Measurements from ENCODE around the gene RNU6-9.
"Not testable (repeated sequence)": the region's sequence is repeated elsewhere in the genome, so short reads cannot be mapped to it uniquely, and the experiment has no call there.

Gene RNU6-9

DNA sequence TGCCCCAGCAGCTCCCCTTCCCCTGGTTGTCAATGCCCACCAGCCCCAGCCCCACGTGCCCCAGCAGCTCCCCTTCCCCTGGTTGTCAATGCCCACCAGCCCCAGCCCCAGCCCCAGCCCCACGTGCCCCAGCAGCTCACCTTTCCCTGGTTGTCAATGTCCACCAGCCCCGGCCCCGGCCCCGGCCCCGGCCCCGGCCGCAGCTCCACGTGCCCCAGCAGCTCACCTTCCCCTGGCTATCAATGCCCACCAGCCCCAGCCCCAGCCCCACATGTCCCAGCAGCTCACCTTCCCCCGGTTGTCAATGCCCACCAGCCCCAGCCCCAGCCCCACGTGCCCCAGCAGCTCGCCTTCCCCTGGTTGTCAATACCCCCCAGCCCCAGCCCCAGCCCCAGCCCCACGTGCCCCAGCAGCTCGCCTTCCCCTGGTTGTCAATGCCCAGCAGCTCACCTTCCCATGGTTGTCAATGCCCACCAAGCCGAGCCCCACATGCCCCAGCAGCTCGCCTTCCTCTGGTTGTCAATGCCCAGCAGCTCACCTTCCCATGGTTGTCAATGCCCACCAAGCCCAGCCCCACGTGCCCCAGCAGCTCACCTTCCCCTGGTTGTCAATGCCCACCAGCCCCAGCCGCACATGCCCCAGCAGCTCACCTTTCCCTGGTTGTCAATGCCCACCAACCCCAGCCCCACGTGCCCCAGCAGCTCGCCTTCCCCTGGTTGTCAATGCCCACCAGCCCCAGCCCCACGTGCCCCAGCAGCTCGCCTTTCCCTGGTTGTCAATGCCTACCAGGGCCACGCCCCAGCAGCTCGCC is 14.3 kb upstream of the RNU6-9 start:
- DNase-seq: not testable (repeated sequence)

DNA sequence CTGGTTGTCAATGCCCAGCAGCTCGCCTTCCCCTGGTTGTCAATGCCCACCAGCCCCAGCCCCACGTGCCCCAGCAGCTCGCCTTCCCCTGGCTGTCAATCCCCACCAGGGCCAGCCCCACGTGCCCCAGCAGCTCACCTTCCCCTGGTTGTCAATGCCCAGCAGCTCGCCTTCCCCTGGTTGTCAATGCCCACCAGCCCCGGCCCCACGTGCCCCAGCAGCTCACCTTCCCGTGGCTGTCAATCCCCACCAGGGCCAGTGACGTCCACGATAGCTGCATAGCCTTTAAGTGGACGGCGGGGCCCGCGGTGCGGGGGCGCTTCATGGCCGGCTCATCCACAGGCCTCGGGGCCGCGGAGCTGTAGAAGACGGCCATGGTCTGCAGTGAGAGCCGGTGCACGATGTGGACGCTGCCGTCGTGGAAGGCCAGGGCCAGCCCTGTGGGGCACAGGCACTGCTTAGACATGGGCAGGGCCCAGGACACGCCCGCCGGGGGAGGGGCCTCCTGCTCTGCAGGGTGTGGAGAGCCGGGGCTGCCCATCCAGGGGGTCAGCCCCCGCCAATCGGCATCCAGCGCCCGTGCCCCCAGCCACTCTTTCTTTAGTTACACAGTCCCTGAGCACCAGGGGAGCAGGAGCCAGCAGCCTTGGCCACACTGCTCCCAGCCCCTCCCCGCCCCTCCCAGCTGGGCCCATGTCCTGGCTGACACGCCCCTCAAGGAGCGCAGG is 13.4 kb upstream of the RNU6-9 start:
- DNase-seq: no peak

- no peak for DNase-seq
These were observed 11.8 kb upstream of the RNU6-9 start for GRCh38 chr19:881385-882071.

- no peak for DNase-seq
These were observed 10.3 kb upstream of the RNU6-9 start for GRCh38 chr19:882871-883497.

GRCh38 chr19:883661-884211 is 9.5 kb upstream of the RNU6-9 start:
- DNase-seq: no peak

DNA sequence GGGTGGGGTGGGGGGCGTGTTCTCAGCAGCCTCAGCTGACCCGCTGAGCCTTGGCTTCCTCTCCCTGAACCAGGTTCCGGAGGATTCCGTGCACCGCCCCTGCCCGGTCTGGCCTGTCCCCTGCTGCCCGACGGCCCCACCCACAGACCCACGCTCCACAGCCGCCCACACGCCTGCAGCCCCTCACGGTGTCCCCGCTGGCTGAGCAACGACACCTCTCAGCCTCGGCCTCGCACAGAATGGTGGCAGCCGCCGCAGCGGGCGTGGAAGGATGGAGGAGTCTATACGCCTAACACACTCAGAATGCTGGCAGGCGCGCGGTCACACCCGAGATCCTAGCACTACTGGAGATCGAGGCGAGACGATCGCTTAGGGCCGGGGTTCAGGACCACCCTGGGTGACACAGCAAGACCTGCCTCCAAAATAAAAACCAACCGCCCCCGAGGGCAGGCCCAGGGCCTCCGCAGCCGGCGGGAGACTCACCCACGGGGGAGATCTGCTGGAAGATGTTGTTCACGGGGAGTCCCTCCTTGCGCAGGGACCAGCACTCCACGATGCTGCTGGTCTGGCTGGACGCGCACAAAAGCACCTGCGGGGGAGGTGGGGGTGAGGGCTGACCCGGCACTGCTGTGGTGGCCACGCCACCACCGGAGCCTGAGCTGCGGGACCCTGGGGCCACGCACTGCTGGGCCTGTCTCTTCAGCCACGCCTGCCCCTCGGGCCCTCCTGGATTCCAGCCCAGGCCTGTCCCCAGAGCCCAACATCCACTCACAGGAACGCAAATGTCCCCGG is 8.7 kb upstream of the RNU6-9 start:
- DNase-seq: no peak

DNA sequence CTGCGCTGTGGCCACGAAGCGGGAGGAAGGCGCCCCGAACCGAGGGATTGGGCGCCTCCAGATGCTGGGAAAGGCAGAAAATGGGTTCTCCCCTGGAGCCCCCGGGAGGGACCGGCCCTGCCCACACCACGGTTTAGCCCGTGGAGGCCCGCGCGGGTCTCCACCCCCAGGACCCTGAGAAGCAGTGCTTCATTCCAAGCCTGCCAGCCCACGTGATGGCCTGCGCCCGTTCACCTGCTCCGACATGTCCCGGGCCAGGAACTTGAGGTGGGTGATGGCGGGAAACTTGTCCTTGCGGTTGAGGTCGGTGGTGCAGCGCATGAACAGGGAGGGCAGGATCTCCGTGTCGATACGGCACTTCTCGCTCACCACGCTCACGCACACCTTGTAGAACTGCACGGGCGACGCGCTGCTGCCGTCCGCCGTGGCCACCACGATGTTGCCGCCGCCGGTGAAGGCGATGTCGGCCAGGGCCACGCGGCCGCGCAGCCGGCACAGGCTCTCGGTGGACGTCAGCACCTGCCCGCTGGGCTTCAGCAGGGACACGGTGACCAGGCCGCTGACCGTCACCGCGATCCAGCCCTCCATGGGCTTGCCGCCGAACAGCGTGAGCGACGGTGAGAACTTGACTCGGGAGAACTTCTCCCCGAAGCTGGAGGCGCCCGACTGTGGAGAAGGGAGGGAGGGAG is 7.6 kb upstream of the RNU6-9 start:
- DNase-seq: no peak

GRCh38 chr19:887072-887471 is 6.2 kb upstream of the RNU6-9 start:
- no peak for DNase-seq

DNA sequence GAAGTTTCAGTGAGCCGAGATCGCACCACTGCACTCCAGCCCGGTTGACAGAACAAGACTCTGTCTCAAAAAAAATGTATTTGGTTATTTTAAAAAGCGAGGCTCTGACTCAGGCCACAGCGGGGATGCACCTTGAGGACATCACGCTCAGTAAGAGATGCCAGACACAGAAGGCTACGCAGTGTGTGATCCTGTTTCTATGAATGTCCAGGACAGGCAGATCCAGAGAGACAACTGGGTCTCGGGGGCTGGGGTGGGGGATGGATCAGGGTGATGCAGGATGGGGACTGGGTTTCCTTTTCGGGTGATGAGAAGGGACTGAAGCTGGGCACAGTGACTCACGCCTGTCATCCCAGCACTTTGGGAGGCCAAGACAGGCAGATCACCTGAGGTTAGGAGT is 5.7 kb upstream of the RNU6-9 start:
- DNase-seq: no peak

GRCh38 chr19:888581-889385 is 4.5 kb upstream of the RNU6-9 start:
- no peak for DNase-seq

DNA sequence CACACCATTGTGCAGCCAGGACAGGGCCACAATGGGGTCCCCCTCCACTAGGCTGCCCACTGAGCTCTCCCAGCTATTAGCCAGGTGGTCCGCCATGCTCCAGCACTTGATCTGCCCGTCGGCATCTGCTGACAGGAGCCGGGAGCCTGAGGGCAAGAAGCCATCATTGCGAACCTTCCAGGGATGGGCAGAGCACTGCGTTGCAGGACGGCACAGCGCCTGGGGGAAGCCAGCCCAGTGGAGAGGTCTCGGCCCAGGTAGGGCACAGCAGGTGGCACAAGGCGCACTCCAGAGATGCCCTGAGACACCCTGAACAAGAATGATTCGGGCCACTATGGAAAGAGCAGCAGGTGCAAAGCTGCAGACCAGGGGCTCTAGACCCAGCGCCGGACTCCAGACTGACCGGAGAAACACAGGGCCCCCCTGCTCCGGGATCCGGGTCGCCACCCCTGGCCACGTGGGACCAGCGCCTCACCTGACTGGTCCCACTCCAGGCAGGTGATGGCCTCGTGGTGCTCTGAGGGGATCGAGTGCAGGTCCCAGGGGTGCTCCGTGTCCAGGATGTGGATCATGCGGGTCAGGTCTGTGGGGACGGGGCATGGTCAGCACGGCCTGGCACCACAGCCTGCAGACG is 3.5 kb upstream of the RNU6-9 start:
- no peak for DNase-seq

DNA sequence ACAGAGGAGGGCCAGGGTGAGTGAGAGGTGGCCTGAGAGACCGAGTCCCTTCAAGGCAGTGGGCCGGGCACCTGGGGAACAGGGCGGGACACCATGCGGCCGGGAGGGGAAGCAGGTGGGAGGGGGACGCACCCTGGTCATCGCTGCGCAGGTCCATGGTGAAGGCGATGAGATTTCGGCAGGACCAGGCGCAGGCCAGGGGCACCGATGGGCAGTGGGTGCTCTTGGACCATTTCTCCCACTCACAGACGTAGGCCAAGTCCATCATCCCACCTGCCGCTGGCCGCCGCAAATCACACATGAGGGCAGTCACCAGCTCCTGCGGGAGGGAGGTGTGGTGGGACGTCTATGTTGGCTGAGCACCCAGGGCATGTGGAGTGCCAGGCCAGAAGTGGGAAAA is 2.5 kb upstream of the RNU6-9 start:
- DNase-seq: no peak

DNA sequence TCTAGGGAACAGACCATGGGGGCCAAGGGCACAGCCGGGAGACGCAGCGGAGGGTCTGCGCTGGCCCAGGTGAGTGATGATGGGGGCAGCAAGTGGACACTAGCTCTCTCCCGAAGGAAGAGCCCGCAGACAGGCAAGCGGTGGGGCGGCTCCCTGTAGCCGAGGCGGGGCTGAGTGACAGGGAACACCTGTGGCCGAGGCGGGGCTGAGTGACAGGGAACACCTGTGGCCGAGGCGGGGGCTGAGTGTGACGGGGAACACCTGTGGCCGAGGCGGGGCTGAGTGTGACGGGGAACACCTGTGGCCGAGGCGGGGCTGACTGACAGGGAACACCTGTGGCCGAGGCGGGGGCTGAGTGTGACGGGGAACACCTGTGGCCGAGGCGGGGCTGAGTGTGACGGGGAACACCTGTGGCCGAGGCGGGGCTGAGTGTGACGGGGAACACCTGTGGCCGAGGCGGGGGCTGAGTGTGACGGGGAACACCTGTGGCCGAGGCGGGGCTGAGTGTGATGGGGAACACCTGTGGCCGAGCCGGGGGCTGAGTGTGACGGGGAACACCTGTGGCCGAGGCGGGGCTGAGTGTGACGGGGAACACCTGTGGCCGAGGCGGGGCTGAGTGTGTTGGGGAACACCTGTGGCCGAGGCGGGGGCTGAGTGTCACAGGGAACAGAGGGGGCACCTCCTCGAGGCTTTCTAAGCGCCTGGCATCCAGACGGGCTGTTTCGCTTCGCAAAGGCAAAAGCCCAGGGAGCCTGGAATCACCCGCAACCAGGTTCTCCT is 1.7 kb upstream of the RNU6-9 start:
- not testable (repeated sequence) for DNase-seq

DNA sequence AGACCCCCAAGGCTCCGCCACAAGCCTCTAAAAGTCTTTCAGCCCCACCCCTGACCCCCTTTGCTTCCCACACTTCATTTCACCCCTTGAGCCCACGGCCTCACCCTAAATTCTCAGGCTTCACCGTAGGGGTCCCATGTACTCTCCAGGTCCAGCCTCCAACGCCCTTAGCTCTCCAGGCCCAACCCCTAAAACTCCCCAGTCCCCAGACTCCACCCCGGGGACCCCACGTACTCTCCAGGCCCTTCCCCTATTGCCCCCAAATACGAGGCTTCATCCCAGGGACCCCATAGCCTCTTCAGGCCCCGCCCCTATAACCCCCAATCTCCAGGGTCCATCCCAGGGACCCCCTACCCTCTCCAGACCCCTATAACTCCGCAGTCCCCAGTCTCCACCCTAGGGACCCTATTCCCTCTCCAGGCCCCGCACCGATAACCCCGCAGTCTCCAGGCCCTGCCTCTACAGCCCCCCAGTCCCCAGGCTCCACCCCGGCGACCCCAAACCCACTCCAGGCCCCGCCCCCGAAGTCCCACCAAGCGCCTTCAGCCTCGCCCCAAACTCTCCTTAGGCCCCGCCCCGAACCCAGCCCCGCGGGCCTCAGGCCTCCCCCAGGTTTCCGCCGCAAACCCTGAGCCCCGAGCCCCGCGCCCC is 916 bp upstream of the RNU6-9 start:
- no peak for DNase-seq

DNA sequence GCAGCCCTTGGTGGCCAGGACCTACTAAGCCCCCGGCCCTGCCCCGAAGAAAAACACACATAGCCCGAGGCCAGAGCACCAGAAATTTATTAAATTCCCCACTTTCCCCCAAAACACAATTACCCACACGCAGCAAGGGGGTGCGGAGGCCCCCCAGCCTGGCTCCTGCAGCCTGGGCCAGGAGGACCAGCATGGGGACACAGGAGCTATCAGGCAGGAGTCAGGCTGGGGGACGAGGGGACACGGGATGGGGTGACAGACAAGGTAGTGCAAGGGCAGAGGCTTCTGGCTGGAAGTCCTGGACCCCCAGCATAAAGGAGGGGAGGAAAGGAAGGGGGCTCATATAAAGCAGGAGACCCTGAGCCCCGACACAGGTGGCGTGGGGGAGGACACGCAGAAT is 3.1 kb downstream of the RNU6-9 start:
- DNase-seq: no peak

DNA sequence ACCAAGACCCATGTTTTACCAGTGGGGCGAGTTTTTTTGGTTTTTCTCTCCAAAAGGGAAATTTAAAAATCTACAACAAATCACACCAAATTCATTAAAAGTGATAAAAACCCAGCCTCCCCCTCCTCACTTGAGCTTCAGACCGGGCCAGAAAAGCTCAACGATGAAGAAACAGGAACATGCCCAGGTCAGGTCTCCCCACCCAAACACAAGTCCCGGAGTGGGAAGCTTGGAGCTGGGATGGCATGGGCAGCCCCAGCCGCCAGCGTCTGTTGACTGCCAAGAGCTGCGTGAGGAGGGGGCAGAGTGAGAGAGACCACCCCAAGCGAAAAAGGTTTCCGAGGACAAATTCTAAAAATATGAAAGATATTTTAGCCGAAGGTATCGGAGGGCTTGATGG is 3.7 kb downstream of the RNU6-9 start:
- no peak for DNase-seq

GRCh38 chr19:897442-898039 is 4.3 kb downstream of the RNU6-9 start:
- no peak for DNase-seq

DNA sequence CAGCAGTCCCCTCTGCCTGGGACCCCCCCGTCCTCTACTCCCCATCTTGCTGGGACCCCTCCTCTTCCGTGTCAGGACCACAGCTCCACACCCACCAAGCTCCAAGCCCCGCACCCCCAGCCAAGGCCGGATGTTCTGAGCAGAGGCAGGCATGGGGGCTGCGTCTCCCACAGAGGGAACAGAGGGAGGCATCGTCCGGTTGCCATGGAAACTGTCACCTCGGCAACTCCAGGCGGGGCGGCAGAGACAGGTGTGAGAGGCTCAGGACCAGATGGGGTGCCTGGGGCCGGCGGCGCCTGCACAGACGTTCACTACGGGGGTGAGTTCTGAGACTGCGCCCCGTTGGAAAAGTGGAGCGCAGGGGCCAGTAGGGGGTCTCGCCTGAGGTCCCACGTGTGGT is 5.4 kb downstream of the RNU6-9 start:
- no peak for DNase-seq
